Measurements from ENCODE around the gene ADAMTSL3.

- TF ChIP-seq, protein P1, sequence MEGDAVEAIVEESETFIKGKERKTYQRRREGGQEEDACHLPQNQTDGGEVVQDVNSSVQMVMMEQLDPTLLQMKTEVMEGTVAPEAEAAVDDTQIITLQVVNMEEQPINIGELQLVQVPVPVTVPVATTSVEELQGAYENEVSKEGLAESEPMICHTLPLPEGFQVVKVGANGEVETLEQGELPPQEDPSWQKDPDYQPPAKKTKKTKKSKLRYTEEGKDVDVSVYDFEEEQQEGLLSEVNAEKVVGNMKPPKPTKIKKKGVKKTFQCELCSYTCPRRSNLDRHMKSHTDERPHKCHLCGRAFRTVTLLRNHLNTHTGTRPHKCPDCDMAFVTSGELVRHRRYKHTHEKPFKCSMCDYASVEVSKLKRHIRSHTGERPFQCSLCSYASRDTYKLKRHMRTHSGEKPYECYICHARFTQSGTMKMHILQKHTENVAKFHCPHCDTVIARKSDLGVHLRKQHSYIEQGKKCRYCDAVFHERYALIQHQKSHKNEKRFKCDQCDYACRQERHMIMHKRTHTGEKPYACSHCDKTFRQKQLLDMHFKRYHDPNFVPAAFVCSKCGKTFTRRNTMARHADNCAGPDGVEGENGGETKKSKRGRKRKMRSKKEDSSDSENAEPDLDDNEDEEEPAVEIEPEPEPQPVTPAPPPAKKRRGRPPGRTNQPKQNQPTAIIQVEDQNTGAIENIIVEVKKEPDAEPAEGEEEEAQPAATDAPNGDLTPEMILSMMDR (IDR thresholded peaks at IDR 0.05) = no peak
- no peak for TF ChIP-seq POLR2A (IDR thresholded peaks at IDR 0.05)
These were observed 289.1 kb downstream of the ADAMTSL3 start for GRCh38 chr15:83943043-83943442.
